Activated gamma-delta T cell treated with anti-CD3 and anti-CD28 coated beads, Interleukin-2, amount 50 U/mL, for 16 hours (primary cell): ENCODE data around the gene CLDN24.
"Not testable (repeated sequence)": the region's sequence is repeated elsewhere in the genome, so short reads cannot be mapped to it uniquely, and the experiment has no call there.

ENCODE experiments used
- DNase-seq: peaks from one replicate; pipeline ENCODE4 v3.0.0-alpha.2; 2020; ENCODE audit warnings: low read depth

Gene CLDN24

DNA sequence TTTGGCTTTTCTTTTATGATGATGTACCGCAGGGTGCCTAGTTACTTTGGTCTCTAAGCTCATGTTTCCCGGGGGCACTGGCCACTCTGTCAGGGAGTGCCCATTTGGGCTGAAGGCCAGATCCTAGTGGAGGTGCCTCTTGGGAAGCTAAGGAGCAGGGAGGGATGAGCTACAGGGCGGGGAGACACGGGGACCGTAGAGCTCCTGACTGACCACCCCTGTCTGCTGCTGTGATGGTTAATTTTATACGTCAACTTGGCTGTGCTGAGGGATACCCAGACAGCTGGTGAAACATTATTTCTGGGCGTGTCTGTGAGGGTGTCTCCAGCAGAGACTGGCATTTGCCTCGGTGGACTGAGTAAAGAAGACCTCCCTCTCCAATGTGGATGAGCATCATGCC, 24.9 kb upstream of the CLDN24 start:
- no peak for DNase-seq

DNA sequence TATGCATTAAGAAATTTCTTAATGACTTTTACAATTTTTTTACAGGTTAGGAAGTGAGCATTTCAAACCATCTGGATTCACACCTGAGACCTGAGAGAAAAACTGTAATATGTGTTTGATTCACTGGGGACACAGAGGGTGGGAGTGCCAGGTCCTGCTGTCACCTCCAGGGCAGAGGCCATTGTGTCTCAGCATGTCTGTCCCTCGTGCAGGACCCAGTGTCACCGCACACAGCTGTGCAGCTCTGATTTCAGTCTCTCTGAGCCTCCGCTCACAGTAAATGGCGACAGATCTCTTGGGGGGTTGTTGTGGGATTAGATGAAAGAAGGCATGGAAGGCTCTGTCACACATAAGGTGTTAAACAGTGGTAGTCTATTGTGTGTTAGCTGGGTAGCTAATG, 23.0 kb upstream of the CLDN24 start:
- DNase-seq: no peak

DNA sequence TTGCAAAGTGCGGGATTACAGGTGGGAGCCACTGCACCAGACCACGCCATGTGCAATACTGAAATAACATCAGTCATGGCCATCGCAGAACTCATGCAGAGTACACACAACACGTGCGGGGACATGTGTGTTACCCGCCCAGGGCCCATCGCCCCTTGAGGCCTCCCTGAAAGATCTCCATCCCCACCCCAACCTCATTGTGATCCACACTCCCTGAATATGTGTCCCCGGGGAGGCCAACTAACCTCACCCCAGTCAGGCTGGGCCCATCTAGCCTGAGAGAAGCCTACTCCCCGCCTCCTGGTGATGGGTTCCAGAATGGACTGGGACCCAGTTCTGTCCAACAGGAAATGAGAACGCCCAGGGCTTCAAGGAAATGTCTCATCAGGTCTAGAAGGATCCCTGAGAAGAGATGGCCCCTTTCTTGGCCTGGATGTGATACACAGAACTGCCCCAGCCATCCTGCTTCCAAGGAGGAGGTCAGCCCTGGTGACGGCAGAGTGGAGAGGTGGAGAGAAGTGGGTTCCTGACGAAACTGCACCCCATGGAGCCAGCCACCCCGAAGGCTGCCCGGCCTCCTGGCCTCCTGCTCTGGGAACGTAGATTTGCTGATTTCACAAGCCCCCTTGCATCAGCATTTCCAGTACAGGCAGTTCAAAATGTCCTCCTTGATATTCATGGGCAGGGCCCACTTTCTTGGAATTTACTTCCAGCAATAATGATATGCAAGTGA, 22.5 kb upstream of the CLDN24 start:
- DNase-seq: no peak

DNA sequence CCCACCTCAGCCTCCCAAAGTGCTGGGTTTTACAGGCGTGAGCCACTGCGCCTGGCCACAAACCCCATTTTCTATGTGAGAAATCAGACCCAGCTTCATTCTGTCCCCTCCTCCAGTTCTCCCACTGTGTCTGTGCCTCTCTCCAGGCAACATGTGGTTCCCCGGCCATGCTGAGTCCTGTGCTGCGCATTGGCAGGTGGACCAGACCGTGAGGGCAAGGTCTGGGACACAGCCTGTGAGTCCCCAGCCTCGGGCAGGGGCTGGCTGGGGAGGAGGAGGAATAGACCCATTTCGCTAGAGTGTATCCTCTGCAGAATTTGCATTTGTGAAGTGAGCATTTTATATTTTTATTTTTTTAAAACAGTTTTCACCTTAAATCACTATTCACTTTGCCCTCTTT, 21.5 kb upstream of the CLDN24 start:
- DNase-seq: no peak

DNA sequence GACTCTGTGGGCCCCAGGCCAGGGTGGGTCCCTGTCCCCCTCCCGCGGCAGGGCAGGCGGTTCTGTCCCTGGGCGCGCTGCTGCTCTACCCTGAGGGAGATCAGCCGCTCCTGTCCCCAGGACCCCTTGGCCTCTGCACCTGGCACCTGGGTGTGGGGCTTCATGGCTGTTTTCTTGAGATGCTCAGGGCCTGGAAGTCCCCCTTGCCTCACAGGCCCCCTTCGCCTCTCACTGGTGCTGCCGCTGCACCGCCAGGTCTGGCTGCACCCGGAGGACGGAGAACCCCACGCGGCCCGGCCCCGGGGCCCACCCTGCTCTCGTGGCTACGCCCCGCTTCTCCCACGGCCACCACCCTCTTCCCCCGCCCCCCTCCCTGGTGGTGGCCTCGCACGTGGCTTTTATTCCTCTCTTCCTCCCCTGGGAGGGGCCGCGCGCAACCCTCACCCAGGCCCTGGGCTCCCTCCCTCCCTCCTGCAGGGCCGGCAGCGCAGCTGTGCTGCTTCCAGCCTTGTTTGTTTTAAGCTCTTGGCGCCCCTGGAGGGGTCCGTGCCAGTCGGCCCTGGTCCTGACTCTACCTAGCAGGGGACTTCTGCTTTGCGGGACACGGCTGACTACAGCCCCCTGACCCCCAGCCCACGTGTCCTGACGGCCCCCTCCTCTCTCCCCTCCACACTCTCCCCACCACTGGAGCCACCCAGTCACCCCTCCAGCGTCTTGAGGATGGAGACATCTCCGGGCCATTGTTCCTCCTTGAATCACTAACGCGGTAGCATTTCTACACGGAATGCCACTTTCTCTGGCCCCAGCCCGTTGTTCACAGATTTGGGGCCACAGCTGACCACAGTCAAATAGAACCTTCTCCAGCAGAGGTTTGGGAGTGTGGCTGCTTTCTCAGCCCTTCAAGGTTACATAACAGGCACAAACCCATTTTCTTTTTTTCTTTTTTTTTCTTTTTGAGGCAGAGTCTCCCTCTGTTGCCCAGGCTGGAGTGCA, 20.6 kb upstream of the CLDN24 start:
- no peak for DNase-seq

DNA sequence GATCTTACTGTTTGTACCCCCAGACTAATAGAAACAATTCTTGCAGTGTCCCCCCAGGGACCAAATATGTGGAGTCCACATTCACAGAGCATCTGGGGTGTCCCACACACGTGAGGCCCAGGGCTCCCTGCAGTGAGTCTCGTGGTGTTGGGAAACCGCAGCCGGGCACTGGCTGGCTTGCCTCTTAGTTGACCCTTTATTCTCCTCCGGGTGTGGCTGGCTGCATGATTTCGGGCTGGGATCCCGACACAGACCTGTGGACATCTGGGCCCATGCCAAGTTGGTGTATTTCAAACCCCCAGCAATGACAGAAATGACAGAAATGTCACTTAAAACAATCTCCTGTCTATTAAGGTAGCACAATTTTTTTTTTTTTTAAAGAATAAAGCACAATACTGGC, 15.6 kb upstream of the CLDN24 start:
- DNase-seq: no peak

DNA sequence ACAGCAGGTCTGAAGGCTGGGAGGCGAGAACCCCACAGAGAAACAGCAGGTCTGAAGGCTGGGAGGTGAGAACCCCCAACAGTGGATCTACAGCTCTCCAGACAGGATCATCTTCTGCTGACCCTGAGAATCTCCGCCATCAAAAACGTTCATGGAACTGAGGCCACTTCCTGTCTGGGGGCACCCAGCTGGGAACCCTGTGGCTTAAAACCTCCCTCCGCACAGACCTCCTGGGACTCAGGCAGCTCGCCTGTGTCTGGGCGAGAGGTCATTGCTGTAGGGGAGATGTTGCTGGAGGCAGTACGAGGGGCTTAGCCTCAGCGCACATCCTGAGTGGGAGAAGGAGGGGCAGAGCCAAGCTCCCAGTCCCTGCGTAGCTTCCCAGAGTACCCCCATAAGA, 15.1 kb upstream of the CLDN24 start:
- DNase-seq: no peak

DNA sequence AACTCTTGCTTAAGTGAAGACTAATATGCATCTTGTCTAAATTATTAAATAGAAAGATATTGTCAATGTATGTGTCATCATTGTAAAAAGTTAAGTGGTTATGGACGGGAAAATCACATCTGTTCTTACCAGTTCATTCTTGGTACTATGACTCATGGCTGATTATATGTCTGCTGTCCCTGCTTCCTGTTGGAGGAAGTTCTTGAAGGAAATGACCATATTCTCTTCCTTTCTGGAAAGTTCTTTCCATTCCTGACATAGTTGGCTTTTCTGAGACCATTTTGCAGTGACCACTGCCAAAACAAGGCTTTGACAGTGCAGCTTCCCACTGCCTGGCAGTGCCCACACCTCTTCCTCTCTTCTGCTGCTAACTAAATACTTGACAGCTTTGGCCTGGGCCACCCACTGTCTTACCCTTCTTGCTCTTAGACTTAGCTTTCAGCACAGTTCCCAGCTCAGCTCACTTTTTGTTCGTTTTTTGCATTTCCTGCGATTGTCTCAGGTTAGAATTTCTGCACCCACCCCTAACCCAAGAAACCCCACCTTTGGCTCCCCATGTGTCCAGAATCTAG, 13.2 kb upstream of the CLDN24 start:
- no peak for DNase-seq

DNA sequence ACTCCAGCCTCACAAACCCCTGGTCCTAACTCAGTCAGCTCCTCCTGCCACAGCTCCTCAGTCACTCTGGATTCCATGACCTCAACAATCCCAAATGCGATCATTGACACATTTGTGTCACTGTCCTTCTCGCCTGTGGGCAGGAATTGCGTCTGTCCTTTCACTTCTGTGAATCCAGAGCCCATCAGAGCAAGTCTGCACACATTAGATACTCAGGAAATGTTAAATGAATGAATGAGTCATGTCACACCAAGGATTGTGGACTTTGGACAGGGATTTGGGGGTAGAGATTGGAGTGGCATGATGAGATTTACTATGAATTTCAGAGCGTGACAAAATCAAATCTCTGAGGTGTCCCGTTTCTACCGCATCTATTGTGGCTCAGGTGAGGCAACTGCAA, 11.8 kb upstream of the CLDN24 start:
- DNase-seq: no peak

DNA sequence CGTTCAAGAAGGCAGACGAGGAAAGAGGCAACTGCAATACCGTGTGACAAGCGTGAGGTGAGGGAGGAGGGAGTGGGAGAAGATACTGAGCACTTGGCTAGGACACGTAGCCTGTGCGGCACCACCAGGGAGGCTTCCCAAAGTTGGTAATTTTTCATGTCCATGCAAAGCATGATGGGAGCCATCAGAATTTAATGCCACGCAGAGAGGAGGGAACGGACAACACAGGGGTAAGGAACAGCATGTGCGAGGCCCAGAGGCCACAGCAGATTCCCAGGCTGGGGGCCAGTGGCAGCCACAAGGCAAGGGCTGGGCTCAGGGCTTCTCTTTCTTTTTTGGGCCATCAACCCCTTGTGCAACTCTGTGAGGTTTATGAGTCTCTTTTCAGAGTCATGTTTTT, 11.0 kb upstream of the CLDN24 start:
- DNase-seq: no peak

DNA sequence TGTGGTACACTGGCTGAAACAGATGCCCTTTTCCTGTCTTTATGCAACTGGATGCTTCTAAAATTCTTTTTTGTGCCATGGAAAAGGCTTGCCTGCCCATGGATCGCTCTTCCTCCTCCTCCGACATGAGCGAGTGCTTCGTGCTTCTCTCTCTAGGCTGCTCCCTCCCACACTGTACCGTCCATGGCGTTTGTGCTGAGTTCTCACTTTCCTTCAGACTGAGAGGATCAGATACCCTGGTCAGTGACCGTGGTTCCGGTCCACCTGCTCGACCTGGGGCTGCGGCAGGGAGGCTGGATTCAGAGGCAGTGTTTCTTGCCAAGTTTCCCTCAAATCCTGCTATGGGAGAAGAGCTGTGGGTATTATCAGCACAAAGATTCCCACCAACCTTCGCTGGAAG, 10.2 kb upstream of the CLDN24 start:
- no peak for DNase-seq

DNA sequence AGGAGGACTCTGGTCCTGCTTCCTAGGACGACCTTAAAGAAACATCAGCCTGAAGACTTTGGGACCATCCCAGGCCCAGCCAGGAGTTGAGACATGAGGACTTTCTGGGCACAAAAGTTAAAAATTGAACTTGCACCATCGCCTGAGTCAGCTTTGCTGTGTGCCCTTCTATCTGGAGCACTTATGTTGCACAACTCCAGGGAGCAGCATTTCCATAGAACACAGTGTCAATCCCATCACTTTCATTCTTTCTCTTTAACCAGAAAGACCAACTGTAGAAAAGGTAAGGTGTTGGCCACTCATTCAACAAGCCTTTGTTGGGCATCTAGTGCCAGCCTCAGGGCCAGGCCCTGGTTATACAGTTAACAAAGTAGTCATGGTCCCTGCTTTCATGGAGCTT, 8.6 kb upstream of the CLDN24 start:
- no peak for DNase-seq

DNA sequence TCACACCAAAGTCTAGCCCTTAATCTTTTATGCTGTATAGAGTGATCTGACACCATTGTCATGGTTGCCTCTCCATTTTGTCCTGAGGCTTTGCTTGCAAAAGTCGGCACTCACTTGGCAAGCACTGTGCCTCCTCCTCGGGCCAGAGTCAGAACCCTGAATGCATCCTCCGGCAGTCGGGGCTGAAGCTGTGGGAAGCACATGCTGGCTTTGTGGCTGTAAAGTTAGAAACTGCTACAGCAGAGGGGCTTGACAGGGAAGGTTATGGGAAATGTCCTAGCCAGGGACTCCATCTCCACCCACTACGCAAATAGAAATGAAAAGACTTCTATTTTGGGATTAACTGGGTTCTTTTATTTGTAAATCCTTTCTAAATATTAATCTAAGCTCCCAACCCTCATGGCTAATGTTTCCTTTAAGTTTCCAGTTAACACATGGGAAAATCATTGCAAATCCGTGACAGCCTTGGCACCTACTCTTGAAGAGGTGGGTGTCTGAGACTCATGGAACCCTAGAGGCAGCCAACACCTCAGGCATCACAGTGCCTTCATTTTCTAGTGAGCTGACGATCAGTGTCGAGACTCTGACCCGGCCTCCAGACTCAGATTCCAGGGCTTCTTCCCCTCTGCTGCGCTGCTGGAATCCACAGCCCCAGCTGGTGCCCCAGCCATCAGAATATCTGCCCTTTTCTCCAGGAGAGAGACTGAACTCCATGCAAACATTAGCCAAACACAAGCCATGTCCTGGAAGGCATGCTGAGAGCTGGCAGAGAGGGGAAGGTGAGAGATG, 7.9 kb upstream of the CLDN24 start:
- no peak for DNase-seq

DNA sequence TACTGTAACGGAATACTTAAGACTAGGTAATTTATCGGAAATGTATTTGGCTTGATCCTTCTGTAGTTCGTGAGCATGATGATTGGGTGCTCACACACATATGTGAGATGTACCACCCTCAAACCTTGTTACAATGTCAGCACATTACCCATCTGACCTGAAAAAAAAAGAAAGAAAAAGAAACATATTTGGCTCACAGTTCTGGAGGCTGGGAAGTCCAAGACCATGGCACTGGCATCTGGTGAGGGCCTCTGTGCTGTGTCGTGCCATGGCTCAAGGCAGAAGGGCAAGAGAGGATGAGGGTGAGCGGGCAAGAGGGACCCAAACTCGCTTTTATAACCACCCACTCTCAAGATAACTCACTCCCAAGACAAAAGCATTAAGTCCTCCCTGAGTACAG, 7.0 kb upstream of the CLDN24 start:
- no peak for DNase-seq

DNA sequence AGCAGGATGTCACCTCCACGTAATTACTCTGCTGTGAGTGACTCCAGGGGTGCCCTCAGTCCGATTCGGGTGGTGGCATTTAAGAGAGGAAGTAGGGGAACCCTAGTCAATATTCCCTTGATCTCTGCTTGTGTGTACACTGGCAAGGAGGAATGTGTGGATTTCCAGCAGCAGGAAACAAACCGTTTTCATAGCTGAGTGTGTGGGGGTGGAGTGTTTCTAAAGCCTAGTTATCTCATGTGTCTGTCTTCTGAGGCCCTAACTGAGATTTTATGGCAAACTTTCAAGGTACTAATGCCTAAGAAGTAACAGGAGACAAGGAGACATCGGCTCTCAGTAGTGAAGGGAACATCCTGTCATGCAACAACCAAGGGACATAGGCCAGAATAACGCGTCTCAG, 6.6 kb upstream of the CLDN24 start:
- no peak for DNase-seq

DNA sequence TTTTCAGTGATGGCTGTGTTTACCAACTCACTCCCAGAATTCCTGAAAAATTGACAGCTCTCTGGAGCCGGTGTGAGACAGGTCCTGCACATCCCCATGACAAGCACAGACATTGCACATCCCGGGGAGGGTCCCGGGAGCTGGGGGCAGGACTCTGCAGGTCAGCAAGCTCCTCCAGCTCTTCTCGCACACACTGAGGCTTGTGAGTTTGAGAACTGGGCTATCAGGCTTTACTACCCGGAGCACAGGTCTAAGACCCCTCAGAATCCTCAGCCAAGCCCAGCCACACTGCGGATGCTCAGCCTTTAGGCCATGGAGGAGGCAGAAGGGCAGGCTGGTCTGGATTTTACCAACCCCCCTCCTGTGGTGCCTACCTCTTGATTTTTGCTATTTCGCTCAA, 5.6 kb upstream of the CLDN24 start:
- DNase-seq: no peak

DNA sequence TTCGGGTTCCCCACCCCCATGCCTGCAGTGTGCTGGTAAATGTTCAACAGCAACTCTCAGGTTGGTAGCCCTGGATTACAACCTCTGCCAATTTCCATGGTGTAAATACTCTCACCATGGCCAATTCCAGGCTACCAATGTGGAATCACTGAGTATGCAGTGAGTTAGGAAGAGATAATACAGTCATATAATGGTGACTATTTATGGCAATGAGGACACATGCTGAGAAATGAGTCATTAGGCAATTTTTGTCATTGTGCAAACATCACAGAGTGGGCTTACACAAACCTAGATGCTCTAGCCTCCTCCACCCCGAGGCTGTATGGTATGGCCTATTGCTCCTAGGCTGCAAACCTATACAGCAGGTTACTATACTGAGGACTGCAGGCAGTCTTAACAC, 4.6 kb upstream of the CLDN24 start:
- DNase-seq: no peak

DNA sequence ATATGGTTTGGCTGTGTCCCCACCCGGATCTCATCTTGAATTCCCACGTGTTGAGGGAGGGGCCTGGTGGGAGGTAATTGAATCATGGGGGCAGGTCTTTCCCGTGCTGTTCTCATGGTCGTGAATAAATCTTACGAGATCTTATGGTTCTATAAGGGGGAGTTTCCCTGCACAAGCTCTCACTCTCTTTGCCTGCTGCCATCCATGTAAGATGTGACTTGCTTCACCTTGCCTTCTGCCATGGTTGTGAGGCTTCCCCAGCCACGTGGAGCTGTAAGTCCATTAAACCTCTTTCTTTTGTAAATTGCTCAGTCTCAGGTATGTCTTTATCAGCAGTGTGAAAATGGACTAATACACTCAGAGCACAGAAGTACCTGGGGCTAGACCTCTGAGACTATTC, 4.2 kb upstream of the CLDN24 start:
- not testable (repeated sequence) for DNase-seq

DNA sequence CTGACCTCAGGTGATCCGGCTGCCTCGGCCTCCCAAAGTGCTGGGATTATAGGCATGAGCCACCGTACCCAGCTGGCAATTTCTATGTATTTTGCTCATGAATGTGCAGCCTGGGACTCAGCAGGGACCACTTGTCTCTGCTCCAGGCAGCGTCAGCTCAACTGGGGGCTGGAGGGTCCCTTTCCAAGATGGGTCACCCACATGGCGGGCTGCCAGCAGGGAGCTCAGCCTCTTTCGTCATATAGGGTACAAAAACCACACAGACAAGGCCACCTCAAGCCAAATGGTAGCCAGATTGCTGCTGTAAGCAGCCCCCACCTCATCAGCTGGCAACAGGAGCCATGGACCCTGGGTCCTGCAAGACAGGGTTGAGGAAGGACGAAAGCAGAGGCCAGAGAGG, 2.4 kb upstream of the CLDN24 start:
- no peak for DNase-seq

DNA sequence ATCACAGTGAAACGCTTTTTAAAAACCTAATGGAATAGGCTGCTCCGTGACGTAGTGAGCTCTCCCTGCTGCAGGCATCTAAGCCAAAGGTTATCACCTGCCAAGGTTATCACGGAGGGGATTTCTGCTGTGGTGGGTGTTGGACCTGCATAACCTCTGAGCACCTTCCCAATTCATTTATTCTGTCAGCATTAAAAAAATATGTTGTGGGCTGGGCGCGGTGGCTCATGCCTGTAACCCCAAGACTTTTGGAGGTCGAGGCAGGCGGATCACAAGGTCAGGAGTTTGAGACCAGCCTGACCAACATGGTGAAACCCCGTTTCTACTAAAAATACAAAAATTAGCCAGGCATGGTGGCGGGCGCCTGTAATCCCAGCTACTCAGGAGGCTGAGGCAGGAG, 1.8 kb upstream of the CLDN24 start:
- DNase-seq: not testable (repeated sequence)

DNA sequence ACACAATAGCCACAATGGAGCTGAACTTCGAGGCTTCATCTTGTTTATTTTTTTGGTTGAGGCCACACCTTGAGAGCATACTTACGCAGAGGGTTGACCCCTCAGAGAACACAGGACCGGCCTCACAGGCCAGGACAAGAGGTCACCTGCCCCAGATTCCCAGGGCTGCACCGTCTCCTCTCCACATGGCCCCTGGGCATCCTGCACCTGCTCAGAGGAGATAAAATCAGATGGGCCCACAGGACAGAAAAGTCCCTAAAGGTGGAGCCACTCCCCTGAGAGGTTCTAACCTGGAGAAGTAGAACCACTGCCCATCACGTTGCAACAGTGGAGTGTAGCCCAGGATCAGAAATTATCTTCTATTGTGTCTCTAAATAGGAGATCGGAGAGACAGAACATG, 1.1 kb upstream of the CLDN24 start:
- DNase-seq: no peak

DNA sequence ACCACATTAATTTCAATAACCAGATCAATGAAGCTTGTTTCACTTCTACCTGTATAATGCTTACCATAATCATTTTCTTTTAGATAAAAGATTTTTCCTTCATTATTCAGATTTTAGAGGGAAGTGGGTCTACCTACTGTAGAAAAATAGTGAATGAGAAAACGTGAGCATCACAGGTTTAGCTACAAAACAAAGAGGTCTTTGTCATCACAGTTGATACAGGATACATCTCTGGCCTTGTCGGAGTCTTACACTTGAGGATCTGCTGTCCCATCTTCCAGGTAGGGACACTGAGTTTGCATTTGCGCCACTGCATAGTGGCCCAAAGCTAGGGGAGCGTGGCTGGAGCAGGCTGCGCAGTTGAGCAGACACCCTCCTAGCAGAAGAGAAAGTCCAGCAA, 710 bp downstream of the CLDN24 start:
- no peak for DNase-seq
